Stimulated activated CD4-positive, alpha-beta T cell treated with anti-CD3 and anti-CD28 coated beads, TNF-alpha, amount 100 ng/mL, for 1 hour (primary cell): ENCODE data around the gene MEI1.
A peak's percentile ranks its signal among the peaks of the same experiment; 100 is the strongest.
"Not testable (repeated sequence)": the region's sequence is repeated elsewhere in the genome, so short reads cannot be mapped to it uniquely, and the experiment has no call there.

Source experiments
- DNase-seq, 3 donors: peaks; one replicate each; pipeline ENCODE4 v3.0.0-alpha.2; 2020; ENCODE audit warnings: low read depth in 3 of 3, low spot score in 1 of 3

The MEI1 gene

GRCh38 chr22:41819257-41819656 lies 120.0 kb downstream of the MEI1 start:
- DNase-seq, result no peak

GRCh38 chr22:41820447-41820846 lies 121.1 kb downstream of the MEI1 start:
- DNase-seq, result no peak

DNA sequence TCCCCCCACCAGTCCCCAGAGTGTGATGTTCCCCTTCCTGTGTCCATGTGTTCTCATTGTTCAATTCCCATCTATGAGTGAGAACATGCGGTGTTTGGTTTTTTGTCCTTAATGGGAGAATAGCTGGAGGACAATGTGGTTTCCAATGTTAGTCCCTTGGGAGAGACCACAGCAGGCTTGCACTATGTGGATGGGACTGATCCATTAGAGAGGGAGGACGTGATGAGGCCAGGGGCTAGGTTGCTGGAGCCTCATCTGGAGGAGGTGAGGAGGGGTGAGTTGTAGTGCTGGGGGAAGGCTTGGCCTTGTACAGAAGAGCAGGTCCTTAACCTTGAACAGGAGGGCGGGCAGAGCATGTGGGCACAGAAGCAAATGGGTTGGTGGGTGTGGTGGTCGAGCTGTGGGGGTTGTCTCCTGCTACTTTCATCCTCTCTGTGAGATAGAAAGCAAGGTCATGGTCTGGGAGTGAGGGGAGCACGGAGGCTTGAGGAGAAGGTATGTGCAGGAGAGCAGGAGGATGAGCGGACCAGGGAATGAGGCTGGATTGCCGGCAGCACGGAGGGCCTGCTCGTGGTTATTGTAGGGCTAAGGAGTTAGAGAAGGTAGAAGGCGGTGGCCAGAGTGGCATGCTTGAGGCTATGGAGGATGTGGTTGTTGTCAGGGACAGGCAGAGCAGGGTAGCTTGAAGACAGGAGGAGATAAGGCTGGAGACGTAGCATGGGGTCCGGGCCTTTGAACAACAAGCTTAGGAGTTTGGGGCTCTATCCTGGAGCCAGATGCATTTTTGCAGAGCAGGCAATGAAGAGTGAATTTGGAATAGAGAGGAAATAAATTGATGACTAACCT lies 122.4 kb downstream of the MEI1 start:
- DNase-seq, result no peak

GRCh38 chr22:41822317-41823057 lies 123.2 kb downstream of the MEI1 start:
- DNase-seq, result peak in 1 of 3 donors; percentile 13

DNA sequence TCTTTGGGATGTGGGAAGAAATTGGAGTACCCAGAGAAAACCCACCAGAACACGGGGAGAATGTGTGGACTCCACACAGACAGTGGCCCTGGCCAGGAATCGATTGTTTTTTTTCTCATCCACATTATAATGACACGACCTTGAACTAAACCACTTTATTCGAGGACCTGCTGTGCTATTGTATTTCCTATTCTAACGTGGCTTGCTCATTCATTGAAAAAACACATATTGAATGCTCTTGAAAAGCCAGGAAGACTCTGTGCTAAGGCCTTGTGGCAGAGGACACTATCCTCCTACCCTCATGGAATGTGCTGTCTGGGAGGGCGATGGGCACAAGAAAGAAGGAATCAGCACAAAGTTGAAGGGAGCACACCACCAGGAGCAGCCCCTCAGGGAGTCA lies 124.5 kb downstream of the MEI1 start:
- no peak for DNase-seq

GRCh38 chr22:41825376-41825775 lies 126.1 kb downstream of the MEI1 start:
- DNase-seq, result no peak

- DNase-seq, result no peak
Measured at GRCh38 chr22:41826021-41826420, 126.7 kb downstream of the MEI1 start.

DNA sequence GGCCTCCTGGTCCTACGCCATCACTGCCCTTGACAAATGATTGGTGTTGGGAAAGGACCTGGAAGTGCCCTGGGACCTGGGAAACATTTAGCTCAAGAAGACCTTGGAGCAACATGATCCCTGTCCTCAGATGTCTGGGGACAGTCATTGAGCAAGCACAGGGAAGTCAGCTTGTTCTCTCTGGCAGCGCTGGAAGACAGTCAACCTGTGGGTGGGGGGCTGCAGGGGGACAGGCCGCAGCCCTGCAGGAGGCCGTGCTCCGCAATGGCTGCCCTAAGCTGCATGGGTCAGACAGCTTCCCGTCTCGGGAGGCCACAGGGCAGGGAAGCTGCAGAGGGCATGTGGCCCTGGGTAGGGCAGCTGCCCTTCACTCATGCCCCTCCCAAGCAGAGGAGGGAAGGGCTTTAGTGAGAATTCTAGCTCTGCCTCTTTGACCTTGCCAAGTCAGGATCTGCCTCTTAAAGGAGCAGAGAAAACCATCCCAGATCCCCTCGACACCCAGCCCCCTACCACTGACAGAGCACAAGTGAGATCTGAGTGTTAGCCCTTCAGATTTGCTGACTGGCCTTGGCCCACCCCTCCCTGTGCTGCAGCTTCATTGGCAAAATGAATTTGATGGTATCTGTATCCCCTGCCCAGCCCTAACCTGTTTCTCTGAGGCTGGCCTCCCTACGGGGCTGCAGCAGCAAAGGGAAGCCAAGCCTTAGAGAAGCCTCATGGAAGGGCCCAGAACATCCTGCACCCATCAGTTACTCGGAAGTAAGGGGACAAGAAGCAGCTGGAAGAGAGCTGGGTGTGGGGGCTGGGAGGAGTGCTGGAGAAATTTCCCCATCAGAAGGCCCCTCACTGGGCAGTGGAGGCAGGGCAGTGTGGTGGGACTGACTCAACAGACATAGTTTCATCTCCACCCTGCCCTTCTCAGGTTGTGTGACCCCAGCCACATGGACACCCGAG lies 127.4 kb downstream of the MEI1 start:
- no peak for DNase-seq

- no peak for DNase-seq
Measured at GRCh38 chr22:41827671-41828070, 128.4 kb downstream of the MEI1 start.

DNA sequence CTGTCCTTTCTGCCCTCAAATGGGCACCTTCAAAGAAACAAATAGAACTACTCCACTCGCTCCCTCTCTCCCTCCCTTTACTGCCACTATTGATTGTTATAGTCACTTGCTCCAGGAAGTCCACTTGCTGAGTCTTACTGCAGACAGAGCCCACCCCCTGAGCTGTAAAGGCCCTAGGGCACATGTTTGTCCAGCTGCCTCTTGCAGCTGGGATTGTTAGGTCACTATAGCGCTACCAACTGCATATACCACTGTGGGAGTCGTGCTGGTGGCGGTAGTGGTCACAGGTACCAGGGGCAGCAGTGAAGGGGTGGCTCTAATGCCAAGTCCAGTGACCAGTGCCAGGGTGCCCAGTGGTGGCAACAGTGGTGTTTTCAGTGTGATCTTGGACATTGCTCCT lies 129.2 kb downstream of the MEI1 start:
- no peak for DNase-seq

DNA sequence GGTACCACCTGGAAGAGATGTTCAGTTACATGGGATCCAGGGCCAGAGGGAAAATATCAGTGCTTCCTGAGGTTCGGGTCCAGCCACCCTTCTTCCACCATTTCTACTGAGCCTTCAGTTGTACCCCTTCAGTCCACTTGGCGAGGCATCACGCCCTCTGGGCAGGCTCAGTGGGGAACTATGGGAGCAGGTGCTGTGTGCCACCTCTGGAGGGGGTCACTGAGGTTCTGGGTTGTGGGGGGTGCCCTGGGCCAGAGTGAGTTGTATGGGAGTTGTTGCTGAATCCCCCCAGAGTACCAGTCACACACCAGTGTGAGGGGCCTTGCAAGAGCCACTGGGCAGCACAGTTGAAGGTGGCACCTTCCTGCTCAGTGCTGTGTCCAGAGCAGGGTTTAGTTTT lies 130.9 kb downstream of the MEI1 start:
- DNase-seq, result no peak

- DNase-seq, result no peak
Measured at GRCh38 chr22:41831383-41831782, 132.1 kb downstream of the MEI1 start.

GRCh38 chr22:41831828-41832552 lies 132.7 kb downstream of the MEI1 start:
- DNase-seq, result no peak

- peak; percentile 96 to 97 (median 96) for DNase-seq
Measured at GRCh38 chr22:41832553-41833368, 133.5 kb downstream of the MEI1 start, which contains the start of gene SREBF2. Gene SREBF2 (plus strand): TSS chr22:41833105. CDS start chr22:41833271, 166 bp downstream.

GRCh38 chr22:41833369-41834004 lies 134.2 kb downstream of the MEI1 start:
- peak in 2 of 3 donors; percentile 2 to 25 for DNase-seq

DNA sequence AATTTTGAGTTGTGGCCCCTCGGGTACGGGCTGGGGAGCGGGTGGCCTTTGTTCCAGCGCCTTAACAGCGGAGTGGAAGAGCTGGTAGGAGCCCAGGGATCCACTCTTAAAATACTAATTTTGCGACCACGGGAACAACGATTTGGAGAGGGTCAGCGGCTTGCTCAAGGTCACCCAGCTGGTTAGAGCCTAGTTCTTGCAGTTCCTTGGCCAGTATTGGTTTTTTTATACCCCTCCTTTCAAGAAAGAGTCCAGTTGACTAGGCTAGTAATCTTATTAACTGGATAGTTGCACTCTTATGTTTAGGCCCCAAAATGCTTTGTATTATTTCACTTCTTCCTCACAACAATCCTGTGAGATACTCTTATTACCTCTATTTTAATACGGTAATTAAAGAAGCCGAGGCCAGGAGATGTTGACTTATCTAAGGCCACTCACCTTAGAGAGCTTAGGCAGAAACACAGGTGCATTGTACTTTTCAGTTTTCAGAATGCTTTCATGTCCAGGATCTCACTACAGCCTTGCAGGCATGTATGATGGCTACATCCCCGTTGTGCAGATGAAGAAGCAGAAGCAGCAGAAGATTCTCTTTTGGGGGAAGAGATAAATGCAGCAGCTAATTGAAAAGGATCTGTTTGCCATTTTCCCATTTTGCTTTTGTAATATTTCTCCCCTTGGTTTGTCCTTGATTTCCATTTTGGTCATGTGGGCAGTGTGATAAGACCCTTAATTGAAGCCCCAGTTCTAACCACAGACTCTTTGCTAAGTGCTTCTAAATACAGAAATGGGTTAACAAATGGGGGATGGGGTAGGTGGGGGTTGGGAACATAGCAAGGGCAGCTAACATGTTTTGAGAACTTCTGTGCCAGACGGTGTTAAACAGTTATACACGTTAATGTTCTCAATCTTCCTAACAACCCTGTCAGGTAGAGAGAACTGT lies 135.0 kb downstream of the MEI1 start:
- no peak for DNase-seq

- DNase-seq, result not testable (repeated sequence)
Measured at GRCh38 chr22:41835462-41835861, 136.2 kb downstream of the MEI1 start.

DNA sequence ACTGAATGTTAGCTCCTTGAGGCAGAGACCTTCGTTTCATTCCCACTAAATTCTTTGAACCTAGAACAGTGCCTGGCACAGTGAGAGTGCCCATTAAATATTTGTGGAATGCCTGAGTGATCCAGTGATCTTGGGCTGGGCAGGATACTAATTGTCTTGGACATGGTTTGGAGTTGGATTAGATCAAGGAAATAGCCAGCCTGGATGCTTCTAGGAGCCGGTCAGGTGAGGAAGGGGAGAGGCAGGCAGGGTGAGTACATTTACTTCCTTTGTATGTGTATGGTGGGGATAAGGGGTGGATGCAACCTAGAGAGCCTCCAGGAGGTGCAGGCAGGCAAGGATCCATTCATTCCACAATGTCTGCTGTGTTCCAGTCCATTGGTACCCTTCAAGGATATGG lies 137.2 kb downstream of the MEI1 start:
- DNase-seq, result no peak
